Left ventricle myocardium inferior (tissue), 1 donor: ENCODE data around the gene SLAMF7. TPM values are rescaled to one million over a fixed set of nuclear protein-coding genes. Genes with fewer than 3 reads are reported as not detected.
A peak's percentile ranks its signal among the peaks of the same experiment; 100 is the strongest.
"Not testable (repeated sequence)": the region's sequence is repeated elsewhere in the genome, so short reads cannot be mapped to it uniquely, and the experiment has no call there.

Experiments
- DNase-seq: peaks from one replicate; pipeline ENCODE4 v3.0.0-alpha.2; 2020
- H3K27ac ChIP-seq: fragments of 200-600 bp; replicated peaks from 2 replicates; pipeline ENCODE4 v1.8.0; 2021
- H3K27me3 ChIP-seq: fragments of 200-600 bp; 2 replicates; pipeline ENCODE4 v1.8.0; 2021; ENCODE audit warnings: low read depth
- H3K36me3 ChIP-seq: fragments of 200-600 bp; 2 replicates; pipeline ENCODE4 v1.8.0; 2021
- H3K4me1 ChIP-seq: fragments of 200-600 bp; 2 replicates; pipeline ENCODE4 v1.8.0; 2021
- H3K4me3 ChIP-seq: fragments of 200-600 bp; 2 replicates; pipeline ENCODE4 v1.8.0; 2021; ENCODE audit warnings: mild to moderate bottlenecking, moderate library complexity
- H3K9me3 ChIP-seq: fragments of 200-600 bp; replicated peaks from 2 replicates; pipeline ENCODE4 v1.8.0; 2021
- CTCF ChIP-seq: fragments of 200-600 bp; IDR thresholded peaks from 2 replicates; pipeline ENCODE4 v1.8.0; 2021; ENCODE audit warnings: antibody characterized with exemption, mild to moderate bottlenecking, borderline replicate concordance
- intact Hi-C: fragments of 100-400 bp; cut with micrococcal nuclease; formaldehyde crosslinking; loops from one replicate; pipeline ENCODE4 v1.11.0; 2022
- total RNA-seq: library from RNA; stranded (reverse); fragmentation: NEBNext Ultra II Directional; extraction: Animal tissue kit (Norgen Biotek cat#: 25700); gene quantifications from one replicate; pipeline ENCODE4 v1.2.1, GENCODE V29; 2021
- donor health status: DM: no; HTN: yes; CAD: no; lungs with severe emphysema.

The SLAMF7 gene
- total RNA-seq, 1 donor from 2014 or later: 0.36 TPM

DNA sequence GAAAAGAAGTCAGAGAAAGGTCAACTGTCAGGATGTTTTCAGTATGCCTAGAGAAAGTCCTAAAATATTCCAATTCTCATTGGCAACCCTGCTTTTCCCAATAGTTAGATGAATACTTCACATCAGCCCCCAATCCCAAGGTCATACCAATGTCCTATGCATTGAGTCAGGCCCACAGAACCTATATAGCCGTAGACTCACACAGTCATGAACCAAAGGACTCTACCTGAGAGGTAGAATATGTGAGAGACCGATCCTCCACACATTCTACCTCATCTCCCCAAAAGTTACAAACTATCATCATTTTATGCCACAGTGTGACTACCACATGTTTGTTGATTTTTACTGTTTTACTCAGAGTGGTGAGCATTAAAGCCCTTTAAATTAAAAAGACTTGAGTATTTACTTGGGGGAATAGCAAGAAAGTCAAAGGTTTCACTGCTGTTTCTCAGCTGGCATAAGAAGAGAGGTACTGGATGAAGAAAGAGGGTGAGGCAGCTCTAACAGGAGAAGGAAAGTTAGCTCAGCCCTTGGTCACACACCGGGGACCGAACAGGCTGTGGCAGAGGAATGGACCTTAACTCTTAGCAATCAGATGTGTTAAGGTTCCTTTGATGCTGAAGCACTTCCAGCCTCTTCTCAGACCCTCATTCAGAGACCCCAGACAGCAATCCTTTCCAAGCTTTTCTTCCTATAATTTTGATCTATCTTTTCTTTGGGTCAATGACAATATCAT, 28.4 kb upstream of the SLAMF7 start:
- intact Hi-C loops: no loop called here
- Histone ChIP-seq H3K4me3 (no peak overlapping the region), H3K36me3 (no peaks in the 10 kb centered on the region), H3K27me3 (peaks cover 49% of the 10 kb centered on the region), H3K9me3 (no peaks in the 10 kb centered on the region), H3K4me1 (no peaks in the 10 kb centered on the region), H3K27ac (no peak overlapping the region)
- TF ChIP-seq CTCF: no peak
- no peak for DNase-seq

DNA sequence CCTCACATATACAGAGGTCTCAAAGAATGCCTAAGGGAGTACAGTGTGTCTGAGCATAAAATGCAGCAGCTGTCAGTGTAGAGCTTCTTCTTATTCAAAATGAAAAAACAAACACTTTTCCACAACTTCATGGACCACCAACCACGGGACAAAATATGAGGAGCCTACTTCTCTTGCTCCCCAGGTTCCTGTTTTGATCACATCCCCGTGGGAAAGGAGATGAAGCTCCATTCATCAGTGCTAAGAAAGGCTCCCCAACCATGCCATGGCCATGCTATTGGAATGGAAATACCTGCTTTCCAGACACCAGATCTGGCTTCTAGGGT, 27.8 kb upstream of the SLAMF7 start:
- intact Hi-C loops: no loop called here
- Histone ChIP-seq H3K36me3 (no peaks in the 10 kb centered on the region), H3K27me3 (peaks cover 49% of the 10 kb centered on the region), H3K9me3 (no peaks in the 10 kb centered on the region), H3K27ac (no peak overlapping the region), H3K4me3 (peak overlapping the region; percentile 32), H3K4me1 (no peaks in the 10 kb centered on the region)
- TF ChIP-seq CTCF: no peak
- DNase-seq: no peak

DNA sequence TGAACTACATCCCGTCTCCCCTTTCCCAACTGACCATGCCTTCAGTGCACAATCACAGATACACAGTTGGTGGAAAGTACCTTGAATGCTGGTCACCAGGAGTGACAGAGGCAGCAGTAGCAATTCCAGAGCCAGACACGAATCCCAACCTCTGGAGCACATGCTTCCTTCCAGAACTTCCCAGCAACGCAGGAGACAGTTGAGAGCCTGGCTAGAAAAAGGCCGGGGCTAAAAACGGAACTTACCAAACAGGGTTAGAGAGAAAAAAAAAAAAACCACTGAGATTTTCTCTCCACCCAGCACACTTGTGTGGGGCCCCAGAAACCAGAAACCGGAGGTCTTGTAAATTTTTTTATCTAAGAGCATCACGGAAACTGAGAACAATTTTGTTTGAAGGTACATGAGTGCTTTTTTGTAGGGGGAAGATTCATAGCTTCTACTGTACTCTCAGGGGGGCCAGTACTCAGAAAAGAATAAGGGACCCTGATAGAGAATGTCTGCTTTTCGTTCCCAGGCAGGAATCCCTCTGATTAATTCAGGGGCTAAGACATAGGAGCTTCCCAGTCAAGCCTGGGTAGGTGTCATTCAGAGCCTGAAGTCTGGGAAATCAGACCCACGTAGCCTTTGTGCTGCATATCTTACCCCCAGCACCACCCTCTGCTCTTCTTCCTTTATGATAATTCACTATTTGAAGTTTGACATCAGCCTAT, 27.3 kb upstream of the SLAMF7 start, which contains the start of gene CD48:
TSS of gene CD48 (minus strand) at position 221 of the 710 bp plus-strand sequence. CDS start at position 162, 59 bp downstream.
- H3K27ac ChIP-seq: no peak within 1 kb of the TSS

DNA sequence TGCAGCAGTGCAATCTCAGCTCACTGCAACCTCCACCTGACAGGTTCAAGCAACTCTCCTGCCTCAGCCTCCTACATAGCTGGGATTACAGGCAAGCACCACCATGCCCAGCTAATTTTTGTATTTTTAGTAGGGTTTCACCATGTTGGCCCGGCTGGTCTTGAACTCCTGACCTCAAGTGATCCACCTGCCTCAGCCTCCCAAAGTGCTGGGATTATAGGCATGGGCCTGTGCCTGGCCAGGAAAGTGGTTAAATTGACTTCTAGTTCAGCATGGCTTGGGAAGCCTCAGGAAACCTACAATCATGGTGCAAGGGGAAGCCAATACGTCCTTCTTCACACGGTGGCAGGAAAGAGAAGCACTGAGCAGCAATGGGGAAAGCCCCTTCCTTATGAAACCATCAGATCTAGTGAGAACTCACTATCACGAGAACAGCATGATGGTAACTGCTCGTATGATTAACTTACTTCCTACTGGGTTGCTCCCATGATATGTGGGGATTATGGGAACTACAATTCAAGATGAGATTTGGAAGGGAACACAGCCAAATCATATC, 26.4 kb upstream of the SLAMF7 start:
- H3K4me1 ChIP-seq, H3K9me3 ChIP-seq, H3K36me3 ChIP-seq, intact Hi-C loops, H3K27ac ChIP-seq, H3K4me3 ChIP-seq, DNase-seq: not testable (repeated sequence)
- H3K27me3 ChIP-seq: peaks cover 49% of the 10 kb centered on the region

More for the DNA sequence above, 27.3 kb upstream of the SLAMF7 start, which contains the start of gene CD48:
- no peak for DNase-seq
- H3K27me3 ChIP-seq: peaks cover 49% of the 10 kb centered on the region
- no peaks in the 10 kb centered on the region for H3K9me3 ChIP-seq
- TF ChIP-seq CTCF: no peak
- H3K4me3 ChIP-seq: peak within 1 kb of the TSS; percentile 32
- H3K36me3 ChIP-seq: no peaks in the 10 kb centered on the region
- intact Hi-C loops: no loop called here
- H3K4me1 ChIP-seq: no peaks in the 10 kb centered on the region

DNA sequence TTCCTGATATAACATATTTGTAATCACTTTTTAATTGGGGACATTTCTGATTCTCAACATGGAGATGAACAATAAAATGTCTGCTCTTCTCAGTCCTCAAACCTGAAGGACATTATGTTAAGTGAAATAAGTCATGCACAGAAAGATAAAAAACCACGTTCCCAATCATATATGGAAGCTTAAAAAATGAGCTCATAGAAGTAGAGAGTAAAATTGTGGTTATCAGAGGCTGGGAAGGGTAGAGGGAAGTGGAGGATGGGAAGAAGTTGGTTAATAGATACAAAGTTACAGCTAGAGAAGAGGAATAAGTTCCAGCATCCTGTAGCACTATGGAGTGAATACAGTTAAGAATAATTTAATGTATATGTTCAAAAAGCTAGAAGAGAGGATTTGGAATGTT, 25.9 kb upstream of the SLAMF7 start:
- Histone ChIP-seq H3K27ac (no peak overlapping the region), H3K4me3 (no peak overlapping the region), H3K27me3 (peaks cover 55% of the 10 kb centered on the region), H3K4me1 (no peaks in the 10 kb centered on the region), H3K9me3 (no peaks in the 10 kb centered on the region), H3K36me3 (no peaks in the 10 kb centered on the region)
- intact Hi-C loops: no loop called here
- no peak for TF ChIP-seq CTCF
- no peak for DNase-seq

- DNase-seq, intact Hi-C loops, H3K4me3 ChIP-seq, H3K9me3 ChIP-seq, H3K36me3 ChIP-seq, H3K4me1 ChIP-seq, H3K27ac ChIP-seq: not testable (repeated sequence)
- peaks cover 47% of the 10 kb centered on the region for H3K27me3 ChIP-seq
Measured at GRCh38 chr1:160714034-160714648, 24.9 kb upstream of the SLAMF7 start.
